IPS DF 6.9 (cell line): ENCODE measurements around the gene OAT.

ENCODE experiments used
- DNase-seq: peaks from one replicate; pipeline ENCODE4 v3.0.0-alpha.2; 2013; ENCODE audit warnings: low read depth, low spot score
- H3K27ac ChIP-seq: one replicate; pipeline ENCODE4 v1.5.1; 2013; ENCODE audit warnings: low read length, control low read depth
- H3K27me3 ChIP-seq: 2 replicates; pipeline ENCODE4 v1.6.1; 2013; ENCODE audit warnings: mild to moderate bottlenecking, low read length; ENCODE audit not compliant: control insufficient read depth, insufficient read depth
- H3K36me3 ChIP-seq: 2 replicates; pipeline ENCODE4 v1.6.1; 2013; ENCODE audit warnings: low read length; ENCODE audit not compliant: control insufficient read depth, insufficient read depth
- H3K4me1 ChIP-seq: 2 replicates; pipeline ENCODE4 v1.6.1; 2013; ENCODE audit warnings: low read length; ENCODE audit not compliant: control insufficient read depth, insufficient read depth
- H3K4me3 ChIP-seq: 2 replicates; pipeline ENCODE4 v1.5.1; 2013; ENCODE audit warnings: mild to moderate bottlenecking, low read length
- H3K9me3 ChIP-seq: 2 replicates; pipeline ENCODE4 v1.6.1; 2013; ENCODE audit warnings: low read length, inconsistent platforms; ENCODE audit not compliant: control insufficient read depth, insufficient read depth
- WGBS: extraction: QIAGEN DNeasy Blood & Tissue Kit; methylation state at CpG from one replicate; pipeline ENCODE4 v1.1.7; 2013; ENCODE audit warnings: mixed read lengths, missing lambda C conversion rate; ENCODE audit not compliant: insufficient read length, insufficient coverage; 5-methylcytosine and 5-hydroxymethylcytosine counted together

OAT gene

GRCh38 chr10:124423813-124424212 lies 5.1 kb upstream of the OAT start:
- WGBS: no CpG with 5 or more reads among the region's 5 CpGs
- no peak for DNase-seq
- Histone ChIP-seq H3K9me3 (no peaks in the 10 kb centered on the region), H3K36me3 (no peaks in the 10 kb centered on the region), H3K27ac (no peak overlapping the region), H3K4me1 (peaks cover 2% of the 10 kb centered on the region; the same call in 1 of the 2 replicates), H3K27me3 (no peaks in the 10 kb centered on the region), H3K4me3 (no peak overlapping the region)

- no peak for DNase-seq
- WGBS: no CpG with 5 or more reads among the region's 12 CpGs
- Histone ChIP-seq H3K27me3 (no peaks in the 10 kb centered on the region), H3K4me3 (no peak overlapping the region), H3K4me1 (peaks cover 2% of the 10 kb centered on the region; the same call in 1 of the 2 replicates), H3K36me3 (no peaks in the 10 kb centered on the region), H3K9me3 (no peaks in the 10 kb centered on the region), H3K27ac (no peak overlapping the region)
Observed at GRCh38 chr10:124422742-124423141, 4.0 kb upstream of the OAT start.

- H3K4me1 ChIP-seq: peaks cover 2% of the 10 kb centered on the region; the same call in 1 of the 2 replicates
- H3K4me3 ChIP-seq: no peak overlapping the region
- WGBS: no CpG with 5 or more reads among the region's 1 CpG
Observed at GRCh38 chr10:124420254-124420653, 1.5 kb upstream of the OAT start.

GRCh38 chr10:124419635-124420034 lies 912 bp upstream of the OAT start:
- peaks cover 2% of the 10 kb centered on the region; the same call in 1 of the 2 replicates for H3K4me1 ChIP-seq
- WGBS: no CpG with 5 or more reads among the region's 10 CpGs
- no peaks in the 10 kb centered on the region for H3K36me3 ChIP-seq
- no peaks in the 10 kb centered on the region for H3K27me3 ChIP-seq
- no peak overlapping the region for H3K4me3 ChIP-seq
- H3K27ac ChIP-seq: no peak overlapping the region
- DNase-seq: no peak
- H3K9me3 ChIP-seq: no peaks in the 10 kb centered on the region

More at GRCh38 chr10:124420254-124420653, 1.5 kb upstream of the OAT start:
- Histone ChIP-seq H3K27ac (no peak overlapping the region), H3K36me3 (no peaks in the 10 kb centered on the region), H3K27me3 (no peaks in the 10 kb centered on the region), H3K9me3 (no peaks in the 10 kb centered on the region)
- no peak for DNase-seq

GRCh38 chr10:124417895-124418725 lies 613 bp downstream of the OAT start:
- no CpG with 5 or more reads among the region's 64 CpGs for WGBS
- no peaks in the 10 kb centered on the region for H3K36me3 ChIP-seq
- no peak overlapping the region for H3K27ac ChIP-seq
- H3K27me3 ChIP-seq: no peaks in the 10 kb centered on the region
- peak overlapping the region; percentile 73 for H3K4me3 ChIP-seq
- H3K9me3 ChIP-seq: no peaks in the 10 kb centered on the region
- no peaks in the 10 kb centered on the region for H3K4me1 ChIP-seq
- no peak for DNase-seq

- Histone ChIP-seq H3K27ac (no peak overlapping the region), H3K36me3 (no peaks in the 10 kb centered on the region), H3K9me3 (no peaks in the 10 kb centered on the region), H3K27me3 (no peaks in the 10 kb centered on the region), H3K4me1 (no peaks in the 10 kb centered on the region), H3K4me3 (no peak overlapping the region)
- WGBS: no CpG with 5 or more reads among the region's 6 CpGs
- no peak for DNase-seq
Observed at GRCh38 chr10:124416733-124417132, 2.0 kb downstream of the OAT start.

GRCh38 chr10:124415210-124415609 lies 3.5 kb downstream of the OAT start:
- no peak overlapping the region for H3K27ac ChIP-seq
- no peaks in the 10 kb centered on the region for H3K36me3 ChIP-seq
- H3K9me3 ChIP-seq: no peaks in the 10 kb centered on the region
- no peak for DNase-seq
- no peaks in the 10 kb centered on the region for H3K27me3 ChIP-seq
- no peaks in the 10 kb centered on the region for H3K4me1 ChIP-seq
- no peak overlapping the region for H3K4me3 ChIP-seq
- no CpG with 5 or more reads among the region's 2 CpGs for whole genome bisulfite sequencing

- no peaks in the 10 kb centered on the region for H3K9me3 ChIP-seq
- WGBS: no CpG with 5 or more reads among the region's 4 CpGs
- 0 out of 2 replicates have a peak, but pooled peaks cover 2% of the 10 kb centered on the region for H3K36me3 ChIP-seq
- no peak for DNase-seq
- H3K4me1 ChIP-seq: no peaks in the 10 kb centered on the region
- no peak overlapping the region for H3K27ac ChIP-seq
- H3K4me3 ChIP-seq: no peak overlapping the region
- no peaks in the 10 kb centered on the region for H3K27me3 ChIP-seq
Observed at GRCh38 chr10:124414076-124414475, 4.6 kb downstream of the OAT start.

- no peak overlapping the region for H3K27ac ChIP-seq
- no peaks in the 10 kb centered on the region for H3K4me1 ChIP-seq
- H3K36me3 ChIP-seq: peaks cover 12% of the 10 kb centered on the region; the same call in 1 of the 2 replicates
- H3K9me3 ChIP-seq: no peaks in the 10 kb centered on the region
- DNase-seq: no peak
- no peaks in the 10 kb centered on the region for H3K27me3 ChIP-seq
- H3K4me3 ChIP-seq: no peak overlapping the region
Observed at GRCh38 chr10:124409696-124410095, 9.0 kb downstream of the OAT start.

- Histone ChIP-seq H3K27ac (no peak overlapping the region), H3K9me3 (no peaks in the 10 kb centered on the region), H3K36me3 (peaks cover 15% of the 10 kb centered on the region; the same call in 1 of the 2 replicates), H3K4me3 (no peak overlapping the region), H3K27me3 (no peaks in the 10 kb centered on the region; the same call in 1 of the 2 replicates), H3K4me1 (no peaks in the 10 kb centered on the region)
- DNase-seq: no peak
- WGBS: no CpG with 5 or more reads among the region's 2 CpGs
Observed at GRCh38 chr10:124408357-124408756, 10.4 kb downstream of the OAT start.

GRCh38 chr10:124407456-124407855 lies 11.3 kb downstream of the OAT start:
- Histone ChIP-seq H3K27ac (no peak overlapping the region), H3K36me3 (peaks cover 17% of the 10 kb centered on the region; the same call in 1 of the 2 replicates), H3K9me3 (no peaks in the 10 kb centered on the region), H3K4me3 (no peak overlapping the region), H3K27me3 (no peaks in the 10 kb centered on the region; the same call in 1 of the 2 replicates), H3K4me1 (no peaks in the 10 kb centered on the region)
- no peak for DNase-seq
- no CpG with 5 or more reads among the region's 2 CpGs for WGBS
